Stimulated activated CD8-positive, alpha-beta memory T cell treated with anti-CD3 and anti-CD28 coated beads, Interleukin-7, amount 100 ng/mL, for 48 hours (primary cell): ENCODE results near the gene LPP.
"Not testable (repeated sequence)": the region's sequence is repeated elsewhere in the genome, so short reads cannot be mapped to it uniquely, and the experiment has no call there.

ENCODE experiments used
- DNase-seq, 2 donors: peaks; one replicate each; pipeline ENCODE4 v3.0.0-alpha.2; 2020; ENCODE audit warnings: low read depth in 1 of 2; ENCODE audit errors: extremely low read depth in 1 of 2

Gene LPP

DNA sequence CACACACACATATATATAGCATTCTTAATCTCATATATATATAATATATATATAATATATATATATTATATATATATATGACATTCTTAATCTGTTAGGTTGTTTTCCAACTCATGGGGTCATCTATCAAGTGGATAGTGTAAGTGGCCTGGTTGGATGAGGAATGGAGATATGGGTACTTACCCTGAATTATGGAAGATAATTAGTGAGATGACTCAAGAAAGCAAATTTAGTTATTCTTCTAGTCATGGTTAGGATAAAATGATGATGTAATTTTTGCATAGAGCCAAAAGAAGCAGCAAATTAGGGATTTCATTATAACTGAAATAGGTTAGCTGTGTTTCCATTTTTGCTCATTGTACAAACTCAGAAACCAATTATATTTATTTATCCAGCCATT, 448.2 kb downstream of the LPP start:
- no peak for DNase-seq

DNA sequence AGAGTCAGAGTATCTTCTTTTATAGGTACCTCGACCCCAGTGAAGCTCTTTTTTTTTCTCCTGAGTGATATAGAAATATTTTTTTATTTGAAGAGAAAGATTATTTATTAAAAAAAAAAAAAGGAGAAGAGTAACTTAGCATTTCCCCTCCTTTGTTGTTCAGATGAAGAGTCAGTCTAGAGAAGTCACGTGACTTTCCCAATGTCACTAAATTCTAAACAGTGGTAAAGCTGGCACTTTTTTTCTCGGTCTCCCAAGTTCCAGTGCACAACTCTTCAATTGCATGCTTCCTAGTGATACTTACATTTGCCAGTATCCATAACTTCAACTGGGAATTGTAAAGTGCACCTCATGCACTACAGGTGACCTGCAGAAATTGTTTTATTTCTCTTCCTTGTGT, 448.7 kb downstream of the LPP start:
- DNase-seq, result no peak

DNA sequence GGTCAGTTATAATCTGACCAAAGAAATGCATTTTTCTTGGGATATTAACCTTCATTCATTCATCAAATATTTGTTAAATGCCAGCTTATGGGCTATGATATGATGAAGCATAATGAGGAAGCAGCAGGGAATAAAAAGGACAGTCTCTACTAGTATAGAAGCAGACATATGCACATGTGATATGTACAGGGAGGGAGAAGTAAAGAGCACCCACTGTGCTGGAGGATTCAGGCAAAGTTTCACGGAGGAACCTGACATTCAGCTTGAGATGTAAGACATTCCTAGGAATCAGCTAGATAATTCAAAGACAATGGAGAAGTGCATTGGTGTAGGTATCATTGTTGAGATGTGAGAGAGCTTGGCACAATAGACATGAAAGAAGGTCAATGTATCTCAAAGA, 450.7 kb downstream of the LPP start:
- DNase-seq, result no peak

DNA sequence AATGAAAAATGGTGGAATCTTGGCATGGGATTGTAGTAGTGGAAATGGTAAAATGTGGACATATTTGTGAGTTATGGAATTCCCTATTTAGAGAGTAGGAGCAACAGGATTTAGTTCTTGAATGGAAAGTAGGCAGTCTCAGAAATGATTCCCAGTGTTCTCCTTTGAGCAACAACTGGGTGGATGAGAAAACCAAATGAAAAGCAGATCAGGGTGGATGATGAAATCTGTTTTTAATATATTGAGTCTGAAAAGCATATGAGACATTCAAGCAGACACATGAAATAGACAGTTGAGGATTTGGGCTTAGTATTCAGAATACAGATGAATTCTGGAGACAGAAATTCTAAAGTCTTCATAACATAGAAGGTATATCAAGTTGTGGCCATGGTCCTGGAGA, 451.3 kb downstream of the LPP start:
- DNase-seq, result no peak

DNA sequence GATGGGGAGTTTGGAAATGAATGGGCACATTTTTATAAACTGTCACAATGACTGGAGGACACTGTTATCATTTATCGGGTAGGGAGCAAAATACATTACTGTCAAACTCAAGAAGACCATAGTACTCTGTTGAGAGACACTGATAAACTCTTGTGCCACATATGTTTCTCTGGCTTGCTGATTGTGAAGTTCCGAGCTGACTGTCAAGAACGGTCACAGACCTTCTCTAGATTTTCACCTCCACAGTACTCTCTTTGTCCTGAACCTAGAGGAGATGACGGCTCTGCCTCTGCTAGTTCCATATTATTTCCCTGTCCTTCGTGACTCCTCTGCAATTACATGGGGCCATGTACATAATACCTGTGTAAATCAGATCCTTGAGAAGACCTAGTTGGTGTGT, 451.9 kb downstream of the LPP start:
- no peak for DNase-seq

- no peak for DNase-seq
Observed at GRCh38 chr3:188607805-188608315, 453.9 kb downstream of the LPP start.

GRCh38 chr3:188608401-188608800, 454.4 kb downstream of the LPP start:
- DNase-seq, result no peak

DNA sequence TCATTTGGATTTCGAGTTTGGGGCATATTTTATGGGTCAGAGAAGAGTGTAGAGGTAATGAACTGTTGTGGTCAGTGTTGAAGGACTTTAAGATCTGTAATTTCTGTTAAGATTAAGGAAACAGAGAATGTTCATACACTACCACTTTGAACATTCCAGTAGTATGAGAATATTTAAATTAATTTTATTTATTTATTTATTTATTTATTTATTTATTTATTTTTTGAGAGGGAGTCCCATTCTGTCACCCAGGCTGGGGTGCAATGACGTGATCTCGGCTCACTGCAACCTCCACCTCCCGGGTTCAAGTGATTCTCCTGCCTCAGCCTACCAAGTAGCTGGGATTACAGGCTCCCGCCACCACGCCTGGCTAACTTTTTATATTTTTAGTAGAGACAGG, 459.8 kb downstream of the LPP start:
- DNase-seq, result not testable (repeated sequence)

DNA sequence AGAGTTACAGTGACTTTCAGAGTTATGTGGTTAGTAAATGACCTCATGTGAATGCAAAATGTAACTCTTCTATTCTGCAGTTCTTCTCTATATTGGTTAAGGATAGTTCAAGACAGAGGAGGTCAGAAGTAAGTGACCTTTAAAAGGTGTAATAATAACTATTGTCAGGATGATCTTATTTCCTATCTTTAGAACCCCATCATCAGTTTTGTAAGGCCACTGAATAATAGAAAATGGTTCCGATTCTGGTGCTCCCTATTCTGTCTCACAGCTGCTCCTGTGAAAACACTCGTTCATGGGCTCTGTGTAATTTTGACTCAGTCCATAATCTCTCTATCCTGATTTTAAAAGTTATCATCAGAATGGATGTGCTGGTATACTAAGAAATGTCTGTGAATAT, 463.3 kb downstream of the LPP start:
- no peak for DNase-seq

GRCh38 chr3:188617988-188618701, 464.2 kb downstream of the LPP start:
- DNase-seq, result no peak

DNA sequence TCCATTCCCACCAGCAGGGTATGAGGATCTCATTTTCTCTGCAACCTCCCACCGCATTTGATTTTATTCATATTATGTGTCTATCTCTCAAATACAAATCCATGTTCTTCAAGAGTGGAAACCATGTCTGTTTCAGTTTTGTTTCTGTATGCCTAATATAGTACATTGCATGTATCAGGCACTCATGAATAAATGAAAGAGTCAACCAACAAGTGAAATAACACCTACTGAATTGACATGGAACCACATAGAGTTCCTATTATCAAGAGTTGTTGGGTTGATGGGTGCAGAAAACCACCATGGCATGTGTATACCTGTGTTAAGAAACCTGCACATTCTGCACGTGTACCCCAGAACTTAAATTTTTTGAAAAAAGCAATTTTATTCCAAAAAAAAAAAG, 466.8 kb downstream of the LPP start:
- no peak for DNase-seq

DNA sequence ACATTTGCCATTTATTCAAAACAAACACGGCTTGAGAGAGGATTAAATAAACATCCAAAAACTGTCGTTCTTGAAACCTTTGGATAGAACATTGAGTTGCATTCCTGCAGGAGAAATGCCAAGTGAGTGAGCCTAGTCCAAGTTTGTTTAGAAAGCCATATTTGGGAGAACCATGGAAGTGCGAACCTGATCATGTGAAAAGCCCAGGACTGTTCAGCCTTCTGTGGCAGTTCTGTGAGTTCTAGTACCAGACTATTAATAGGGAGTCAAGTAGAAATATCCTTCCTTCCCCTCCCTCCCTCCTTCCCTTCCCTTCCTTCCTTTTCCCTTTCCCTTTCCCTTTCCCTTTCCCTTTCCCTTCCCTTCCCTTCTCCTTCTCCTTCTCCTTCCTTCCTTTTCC, 470.4 kb downstream of the LPP start:
- DNase-seq, result no peak

DNA sequence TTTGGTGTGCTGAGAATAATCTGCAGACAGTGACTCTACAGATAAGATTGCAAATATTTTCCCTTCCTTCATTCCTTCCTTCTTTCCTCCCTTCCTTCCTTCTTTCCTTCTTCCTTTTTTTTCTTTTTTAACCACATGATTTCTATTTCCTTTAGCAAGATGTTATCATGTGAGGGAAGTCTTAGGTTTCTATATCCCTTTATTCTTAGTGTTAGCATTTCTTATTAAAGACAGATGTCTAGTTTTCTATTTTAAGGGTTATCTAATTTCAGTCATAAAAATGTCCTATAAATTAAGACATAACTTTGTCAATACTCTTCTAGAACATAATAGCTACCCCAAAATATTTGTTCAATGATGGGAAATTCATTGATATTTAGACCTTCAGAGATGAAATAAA, 470.9 kb downstream of the LPP start:
- DNase-seq, result no peak

GRCh38 chr3:188627652-188628051, 473.7 kb downstream of the LPP start:
- no peak for DNase-seq

GRCh38 chr3:188631291-188632010, 477.5 kb downstream of the LPP start:
- DNase-seq, result no peak

GRCh38 chr3:188633206-188633605, 479.2 kb downstream of the LPP start:
- no peak for DNase-seq

GRCh38 chr3:188634285-188634684, 480.3 kb downstream of the LPP start:
- DNase-seq, result no peak

- DNase-seq, result no peak
Observed at GRCh38 chr3:188635258-188636042, 481.5 kb downstream of the LPP start.

GRCh38 chr3:188636292-188636691, 482.3 kb downstream of the LPP start:
- DNase-seq, result not testable (repeated sequence)

DNA sequence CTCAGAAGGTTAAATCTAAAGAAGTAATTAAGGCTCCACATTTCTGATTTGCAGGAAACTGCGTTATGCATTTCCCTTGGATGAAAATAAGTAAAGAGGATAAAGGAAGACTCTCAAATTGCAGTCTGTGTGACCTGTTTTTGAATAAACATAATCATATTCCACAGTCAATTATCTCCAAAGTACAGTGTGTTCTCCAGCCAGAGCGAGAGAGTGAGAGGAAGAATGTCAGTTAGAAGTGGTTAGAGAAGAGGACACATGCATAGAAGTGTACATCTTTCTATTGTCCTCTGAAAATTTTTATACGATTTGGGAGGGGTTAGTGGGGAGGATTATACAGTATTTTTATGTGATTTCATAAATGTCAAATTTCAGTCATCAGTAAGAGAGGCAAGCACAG, 487.1 kb downstream of the LPP start:
- DNase-seq, result no peak

- no peak for DNase-seq
Observed at GRCh38 chr3:188643736-188644135, 489.8 kb downstream of the LPP start.

- DNase-seq, result no peak
Observed at GRCh38 chr3:188646592-188646991, 492.6 kb downstream of the LPP start.
